HL-60/S4 treated with phorbol 12-myristate 13-acetate at 8.2 ng/mL for 4 days and 3 days (cell line): ENCODE data around the gene MAT2A.

Experiments used
- in situ Hi-C: fragments of 300-500 bp; cut with MboI; formaldehyde crosslinking; loops from 2 replicates; pipeline ENCODE4 v1.15.0; 2022; ENCODE audit warnings: low sequenced_read_pairs

MAT2A gene

GRCh38 chr2:85538507-85539360 is at the start of gene MAT2A:
MAT2A (plus strand) TSS chr2:85539168; CDS start chr2:85539288, 120 bp downstream.
- in situ Hi-C loops, result no loop called here

DNA sequence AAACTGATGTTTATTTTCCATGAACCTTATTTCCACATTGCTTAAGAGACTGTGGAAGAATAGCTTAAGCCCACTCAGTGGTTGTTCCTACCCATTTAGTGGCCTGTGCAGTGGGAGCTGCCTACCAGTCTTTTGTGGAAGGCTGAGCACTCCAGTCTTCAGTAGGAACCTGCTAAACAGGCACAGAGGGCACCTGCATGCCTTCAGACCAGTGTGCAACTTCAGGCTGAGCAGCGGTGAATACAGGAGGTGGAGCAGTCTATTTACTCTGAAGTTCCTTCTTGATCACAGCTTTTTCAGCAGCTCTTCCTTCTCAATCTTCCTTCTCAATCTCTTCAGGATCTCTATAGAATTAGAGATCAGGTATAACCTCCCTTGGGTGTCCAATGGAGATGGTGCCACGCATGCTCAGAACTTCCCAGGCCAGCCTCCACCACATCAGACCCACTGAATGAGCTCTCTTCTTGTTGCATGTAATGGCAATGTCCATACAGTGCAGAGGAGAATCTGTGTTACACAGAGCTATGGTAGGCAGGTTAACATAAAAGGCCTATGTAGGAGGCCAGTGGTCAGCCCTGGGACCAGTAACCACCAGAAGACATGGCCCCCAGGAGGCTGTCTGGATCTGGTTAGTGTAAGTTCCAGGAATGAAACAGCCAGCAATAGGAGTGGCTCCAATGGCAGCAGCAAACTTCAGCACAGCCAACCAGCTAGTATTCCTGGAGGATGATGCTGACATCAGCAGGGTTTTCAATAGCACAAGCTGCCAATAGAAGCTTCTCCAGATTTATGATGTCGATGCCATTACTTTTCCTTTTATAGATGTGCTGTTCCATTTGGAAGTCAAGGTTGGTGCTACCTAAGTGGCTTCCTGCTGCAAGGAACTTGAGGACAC is 47.9 kb upstream of the MAT2A start:
- in situ Hi-C loops, result no loop called here

GRCh38 chr2:85496436-85496835 is 42.5 kb upstream of the MAT2A start:
- in situ Hi-C loops, result no loop called here

GRCh38 chr2:85497944-85498630 is 40.9 kb upstream of the MAT2A start:
- in situ Hi-C loops, result no loop called here

DNA sequence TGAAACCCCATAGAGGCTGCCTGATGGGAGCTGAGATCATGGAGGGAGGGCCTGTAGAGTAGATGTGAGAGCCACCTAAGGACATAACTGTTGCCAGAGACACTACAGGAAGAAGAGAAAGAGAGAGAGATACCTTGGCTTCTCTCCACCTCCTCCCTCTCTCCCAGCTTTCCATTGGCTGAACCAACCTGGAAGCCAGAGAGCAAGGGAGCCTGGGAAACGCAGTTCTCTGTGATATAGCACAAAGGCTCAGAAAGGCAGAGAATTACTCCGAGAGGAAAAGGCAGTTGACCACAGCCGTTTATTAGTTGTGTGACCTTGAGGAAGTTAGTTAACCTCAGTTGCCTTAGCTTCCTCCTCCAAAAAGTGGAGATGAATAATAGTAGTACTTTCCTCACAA is 37.7 kb upstream of the MAT2A start:
- in situ Hi-C loops, result no loop called here

GRCh38 chr2:85502720-85503119 is 36.2 kb upstream of the MAT2A start:
- in situ Hi-C loops, result no loop called here

GRCh38 chr2:85503168-85503850 is 35.7 kb upstream of the MAT2A start:
- in situ Hi-C loops, result no loop called here

GRCh38 chr2:85503851-85504777 is 34.9 kb upstream of the MAT2A start:
- in situ Hi-C loops, result no loop called here

DNA sequence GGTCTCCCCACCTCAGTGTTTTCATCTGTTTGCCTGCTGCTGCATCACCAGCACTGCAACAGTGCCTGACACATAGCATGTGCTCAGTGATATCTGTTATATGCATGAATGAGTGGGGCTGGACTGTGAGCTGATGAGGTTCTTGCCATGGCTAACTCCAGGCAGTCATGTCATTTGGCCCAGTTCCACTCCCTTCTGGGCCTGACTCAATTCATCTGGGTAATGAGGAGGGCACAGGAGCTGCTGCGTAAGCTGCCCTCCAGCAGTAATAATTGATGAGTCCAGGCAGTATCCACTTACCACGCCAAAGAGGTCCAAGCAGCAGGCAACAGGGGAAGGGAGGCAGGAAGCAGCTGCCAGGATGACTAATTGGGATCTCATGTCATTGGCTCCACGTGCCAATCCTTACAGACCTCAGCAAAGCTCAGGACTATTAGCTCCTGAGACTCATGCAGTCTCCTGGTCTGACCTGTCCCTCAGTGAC is 34.1 kb upstream of the MAT2A start:
- in situ Hi-C loops, result no loop called here

- in situ Hi-C loops, result no loop called here
Observed at GRCh38 chr2:85505551-85506238, 33.3 kb upstream of the MAT2A start.

- in situ Hi-C loops, result no loop called here
Observed at GRCh38 chr2:85506768-85507181, 32.2 kb upstream of the MAT2A start.

GRCh38 chr2:85511008-85511811 is 27.8 kb upstream of the MAT2A start:
- in situ Hi-C loops, result no loop called here

- in situ Hi-C loops, result no loop called here
Observed at GRCh38 chr2:85514323-85514722, 24.6 kb upstream of the MAT2A start.

DNA sequence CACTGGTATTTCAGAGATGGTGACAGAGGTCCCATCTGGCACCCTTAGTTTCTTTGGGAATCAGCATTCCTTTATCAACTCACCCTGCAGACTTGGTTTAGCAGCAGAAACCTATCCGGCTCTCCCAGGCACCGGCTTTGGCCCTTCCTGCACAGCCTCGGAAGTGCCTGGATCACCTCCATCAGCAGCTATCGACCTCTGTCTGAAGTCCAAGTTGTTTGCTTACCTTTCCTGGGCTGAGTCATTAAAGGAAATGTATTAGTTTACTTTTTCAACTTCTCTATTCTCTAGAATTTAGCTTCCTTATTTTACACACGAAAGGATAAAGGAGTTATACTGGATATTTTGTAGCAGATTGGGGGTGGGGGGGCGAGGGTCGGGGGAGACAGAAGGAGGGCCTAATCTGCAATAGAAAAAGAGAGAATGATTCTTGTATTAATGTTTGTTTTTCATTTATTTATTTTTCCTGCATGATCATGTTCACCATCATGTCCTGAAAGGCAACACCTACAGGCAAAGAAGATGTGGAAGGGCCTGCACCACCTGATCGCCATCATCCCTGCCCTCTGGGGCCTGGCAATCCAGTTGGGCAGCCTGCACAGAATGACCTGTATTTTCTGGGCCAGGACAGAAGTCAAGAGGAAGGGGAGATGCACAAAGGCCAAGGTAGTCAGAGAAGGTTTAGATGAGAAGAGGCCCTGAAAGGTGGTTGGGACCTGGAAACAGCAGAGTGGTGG is 22.1 kb upstream of the MAT2A start:
- in situ Hi-C loops, result no loop called here

GRCh38 chr2:85522090-85522647 is 16.8 kb upstream of the MAT2A start:
- in situ Hi-C loops, result no loop called here

- in situ Hi-C loops, result no loop called here
Observed at GRCh38 chr2:85523062-85523902, 15.7 kb upstream of the MAT2A start.
